Measurements from ENCODE around the gene AKAP6.

Gene AKAP6

GRCh38 chr14:32330351-32331111 is 1.4 kb downstream of the AKAP6 start:
- DNase-seq (ENCODE audit: low read depth): no peak

DNA sequence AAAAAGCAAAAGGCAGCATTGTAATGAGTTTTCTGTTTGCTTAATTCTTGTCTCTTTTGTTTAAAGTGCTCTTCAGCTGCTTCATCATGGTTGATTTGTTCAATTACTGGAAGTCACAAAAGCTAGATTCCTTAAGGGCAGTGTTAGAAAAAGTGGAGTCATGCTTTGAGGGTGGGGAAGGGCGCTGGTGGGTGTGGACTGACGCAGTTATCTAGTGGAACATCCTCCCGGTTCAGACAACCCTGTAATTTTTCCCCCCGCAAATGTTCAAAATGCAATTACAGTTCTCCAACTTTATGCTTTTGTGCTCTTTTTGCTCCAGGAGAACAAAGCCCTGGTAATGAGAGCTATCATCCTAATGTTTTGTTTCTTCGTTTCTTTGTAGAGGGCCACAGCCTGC is 2.1 kb downstream of the AKAP6 start:
- DNase-seq (ENCODE audit: low read depth): no peak

DNA sequence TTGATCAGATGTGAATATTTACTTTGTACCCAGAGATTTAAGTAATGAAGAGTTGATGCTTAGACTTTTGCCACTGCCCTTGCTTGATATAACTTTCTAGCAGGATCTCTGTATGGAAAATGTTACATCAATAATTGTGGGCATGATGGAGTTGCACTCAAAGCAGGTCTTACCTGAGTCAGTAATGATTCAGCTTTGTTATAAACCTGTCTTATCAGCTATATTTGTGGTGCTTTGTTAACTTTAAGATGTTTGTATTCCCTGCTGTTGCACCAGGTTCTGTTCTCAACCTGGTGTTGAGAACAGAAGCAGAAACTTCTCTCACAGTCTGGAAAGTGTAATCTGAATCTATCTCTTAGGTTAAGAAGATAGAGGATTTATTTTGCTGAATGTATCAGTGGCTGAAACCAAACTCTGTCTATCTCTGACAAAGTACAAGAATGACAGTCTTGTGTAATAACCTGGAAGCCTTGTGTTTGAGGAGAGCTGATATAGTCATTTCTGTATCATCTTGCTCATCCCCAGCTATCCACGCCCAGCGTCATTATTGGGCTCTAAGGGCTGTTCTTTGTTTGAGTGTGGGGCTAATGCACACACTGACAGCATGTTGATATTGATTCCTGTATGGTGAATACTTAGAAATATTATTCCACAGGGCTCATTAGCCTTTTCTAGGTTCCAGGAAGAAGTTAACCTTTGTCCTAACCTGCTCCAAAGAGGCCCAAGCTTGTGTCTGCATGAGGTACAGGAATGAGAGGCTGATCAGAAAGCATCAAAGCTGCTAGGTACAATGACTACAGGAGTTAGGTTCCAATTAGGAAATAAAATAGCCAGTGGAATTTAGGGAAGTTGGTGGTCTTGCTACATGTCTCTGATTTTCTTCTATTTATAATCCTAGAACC is 3.6 kb downstream of the AKAP6 start:
- no peak for DNase-seq (ENCODE audit: low read depth)

DNA sequence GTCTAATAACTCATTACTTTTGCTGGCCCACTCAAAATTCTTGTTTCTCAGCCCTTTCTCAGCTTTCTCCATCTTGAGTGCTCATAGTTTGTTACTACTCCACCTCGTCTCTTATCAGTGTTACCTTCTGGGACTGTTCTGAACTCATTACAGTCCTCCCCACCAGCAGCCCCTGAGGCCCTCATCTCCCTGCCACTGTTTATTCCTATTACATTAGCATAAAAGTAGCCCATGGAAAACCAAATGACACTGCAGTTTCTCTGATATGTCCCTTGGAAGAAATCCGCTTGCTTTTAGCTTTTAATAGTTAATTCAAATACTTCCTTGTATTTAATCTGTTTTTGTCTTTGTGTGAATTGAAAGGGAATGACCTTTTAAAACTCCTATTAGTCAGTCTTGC is 7.6 kb downstream of the AKAP6 start:
- no peak for DNase-seq (ENCODE audit: low read depth)

DNA sequence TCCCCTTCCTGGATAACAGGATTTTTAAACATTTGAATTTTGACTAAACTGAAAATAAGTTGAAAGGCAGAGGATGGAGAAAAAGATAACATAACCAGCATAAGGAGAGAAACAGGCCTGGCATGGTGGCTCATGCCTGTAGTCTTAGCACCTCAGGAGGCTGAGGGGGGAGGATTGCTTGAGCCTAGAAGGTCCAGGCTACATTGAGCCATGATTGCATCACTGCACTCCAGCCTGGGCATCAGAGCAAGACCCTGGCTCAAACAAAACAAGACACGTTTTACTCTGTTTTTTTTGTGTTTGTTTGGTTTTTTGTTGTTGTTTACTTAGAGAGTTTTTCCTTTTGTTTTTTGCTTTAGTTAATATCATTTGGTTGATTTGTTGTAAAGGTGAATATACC is 8.7 kb downstream of the AKAP6 start:
- no peak for DNase-seq (ENCODE audit: low read depth)

- DNase-seq (ENCODE audit: low read depth): no peak
Observed at GRCh38 chr14:32339188-32339587, 10.1 kb downstream of the AKAP6 start.

GRCh38 chr14:32341947-32342846 is 13.1 kb downstream of the AKAP6 start:
- DNase-seq (ENCODE audit: low read depth): no peak

DNA sequence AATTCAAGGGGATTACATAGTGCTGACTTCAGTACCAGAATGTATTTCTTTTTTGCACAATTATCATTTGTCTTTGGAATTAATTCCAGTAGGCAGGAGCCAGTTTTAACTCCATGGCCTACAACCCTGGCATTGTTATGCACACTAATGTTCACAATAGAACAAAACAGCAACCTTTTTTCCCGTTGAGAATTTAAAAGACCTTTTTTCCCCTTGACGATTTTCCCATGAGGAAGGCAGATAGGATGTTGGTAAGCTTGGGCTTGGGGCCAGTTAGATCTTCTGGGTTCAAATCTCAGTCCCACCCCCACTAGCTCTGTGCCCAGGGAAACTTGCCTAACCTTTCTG is 13.7 kb downstream of the AKAP6 start:
- DNase-seq (ENCODE audit: low read depth): no peak

DNA sequence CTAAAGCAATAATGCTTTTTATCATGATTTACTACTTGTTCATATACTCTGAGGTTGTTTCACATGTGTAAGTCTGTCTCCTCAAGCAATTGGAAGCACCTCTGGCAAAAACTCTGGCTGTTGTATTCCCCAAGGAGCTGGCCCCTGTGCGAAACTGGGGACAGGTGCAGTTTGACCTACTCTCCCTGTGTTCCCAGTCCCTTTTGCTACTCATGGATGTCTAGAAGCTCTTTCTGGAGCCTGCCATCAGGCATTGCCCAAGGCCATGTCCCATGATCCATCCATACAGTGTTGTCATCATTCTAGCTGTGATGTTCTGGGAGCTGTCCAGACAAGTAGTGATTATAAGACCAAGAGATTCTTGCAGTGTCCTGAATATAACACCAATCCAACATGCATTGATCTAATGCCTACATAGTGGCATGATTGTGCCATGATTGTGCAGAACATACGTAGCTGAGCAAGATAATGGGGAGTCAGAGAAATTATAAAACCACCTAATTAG is 14.9 kb downstream of the AKAP6 start:
- no peak for DNase-seq (ENCODE audit: low read depth)

GRCh38 chr14:32345311-32345791 is 16.3 kb downstream of the AKAP6 start:
- DNase-seq (ENCODE audit: low read depth): no peak

DNA sequence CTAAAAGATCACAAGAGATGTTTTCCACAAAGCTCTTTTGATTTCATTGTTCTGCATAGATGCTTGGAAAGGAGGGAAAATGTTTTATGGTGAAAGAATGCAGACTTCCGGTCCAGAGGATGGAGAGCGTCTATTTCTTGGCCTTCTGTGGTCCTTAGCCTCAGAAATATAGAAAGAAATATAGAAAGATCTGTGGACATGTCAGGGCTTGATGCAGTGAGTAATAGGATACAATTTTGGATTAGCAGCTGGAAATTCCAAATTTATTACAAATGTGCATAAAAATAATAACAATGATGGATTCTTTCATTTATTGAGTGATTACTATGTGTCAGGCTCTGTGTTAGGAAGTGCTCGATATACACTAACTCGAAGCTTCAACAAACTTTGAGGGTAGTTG is 20.2 kb downstream of the AKAP6 start:
- DNase-seq (ENCODE audit: low read depth): no peak

DNA sequence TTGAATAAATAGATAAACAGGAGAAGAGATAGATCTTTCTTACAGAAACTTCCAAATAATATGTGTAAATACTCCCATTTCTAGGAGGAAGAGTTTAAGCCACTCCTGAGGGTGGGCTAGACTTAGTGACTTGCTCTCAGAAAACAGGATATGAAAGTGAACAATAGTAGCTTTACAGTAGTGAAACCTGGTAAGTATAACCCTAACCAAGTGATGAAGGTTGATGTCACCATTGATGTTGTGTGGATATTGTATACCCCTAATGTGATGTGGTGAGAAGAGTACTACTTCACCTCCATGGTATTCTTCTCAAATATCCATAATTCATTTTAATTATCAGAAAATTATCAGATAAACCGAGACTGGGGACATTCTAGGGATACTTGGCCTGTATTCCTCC is 20.9 kb downstream of the AKAP6 start:
- no peak for DNase-seq (ENCODE audit: low read depth)

- DNase-seq (ENCODE audit: low read depth): no peak
Observed at GRCh38 chr14:32352631-32353030, 23.5 kb downstream of the AKAP6 start.

- no peak for DNase-seq (ENCODE audit: low read depth)
Observed at GRCh38 chr14:32354716-32355115, 25.6 kb downstream of the AKAP6 start.

- DNase-seq (ENCODE audit: low read depth): no peak
Observed at GRCh38 chr14:32358781-32359180, 29.7 kb downstream of the AKAP6 start.

DNA sequence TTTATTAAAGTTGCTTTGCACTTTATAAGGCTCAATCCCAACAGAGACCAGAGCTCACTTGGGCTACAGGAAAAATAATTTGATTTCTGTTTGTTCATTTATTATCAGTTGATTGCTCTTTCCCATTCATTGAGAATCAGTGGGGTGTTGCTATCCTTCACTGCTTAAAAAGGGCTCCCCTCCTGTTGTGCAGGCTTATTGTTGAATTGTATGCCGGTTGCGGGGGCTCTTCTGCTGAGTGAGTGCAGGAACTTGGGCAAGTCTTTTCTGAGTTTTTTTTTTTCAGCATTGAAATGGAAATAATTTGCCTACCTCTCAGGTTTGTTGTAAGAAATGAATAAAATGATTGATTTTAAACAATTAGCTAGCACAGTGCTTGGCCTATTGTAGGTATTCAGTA is 32.6 kb downstream of the AKAP6 start:
- DNase-seq (ENCODE audit: low read depth): no peak

GRCh38 chr14:32363761-32364160 is 34.7 kb downstream of the AKAP6 start:
- no peak for DNase-seq (ENCODE audit: low read depth)

DNA sequence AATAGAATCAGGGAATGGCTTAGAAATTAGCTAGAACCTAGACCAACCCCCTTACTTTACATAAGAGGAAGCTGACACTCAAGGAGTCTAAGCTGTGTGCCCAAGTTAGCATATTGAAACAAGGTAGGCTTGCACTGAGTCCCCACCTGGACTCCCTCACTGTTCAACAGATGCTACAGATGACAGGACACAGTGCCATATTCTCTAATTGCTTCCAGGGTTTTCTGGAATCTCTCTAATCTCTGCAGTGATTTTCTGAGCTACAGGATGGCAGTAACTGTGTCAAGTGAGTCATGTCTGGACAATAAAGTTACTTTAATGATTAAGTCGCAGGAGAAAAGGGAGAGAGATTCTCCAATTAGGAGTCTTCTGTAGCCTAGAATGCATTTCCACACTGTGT is 35.8 kb downstream of the AKAP6 start:
- DNase-seq (ENCODE audit: low read depth): no peak

DNA sequence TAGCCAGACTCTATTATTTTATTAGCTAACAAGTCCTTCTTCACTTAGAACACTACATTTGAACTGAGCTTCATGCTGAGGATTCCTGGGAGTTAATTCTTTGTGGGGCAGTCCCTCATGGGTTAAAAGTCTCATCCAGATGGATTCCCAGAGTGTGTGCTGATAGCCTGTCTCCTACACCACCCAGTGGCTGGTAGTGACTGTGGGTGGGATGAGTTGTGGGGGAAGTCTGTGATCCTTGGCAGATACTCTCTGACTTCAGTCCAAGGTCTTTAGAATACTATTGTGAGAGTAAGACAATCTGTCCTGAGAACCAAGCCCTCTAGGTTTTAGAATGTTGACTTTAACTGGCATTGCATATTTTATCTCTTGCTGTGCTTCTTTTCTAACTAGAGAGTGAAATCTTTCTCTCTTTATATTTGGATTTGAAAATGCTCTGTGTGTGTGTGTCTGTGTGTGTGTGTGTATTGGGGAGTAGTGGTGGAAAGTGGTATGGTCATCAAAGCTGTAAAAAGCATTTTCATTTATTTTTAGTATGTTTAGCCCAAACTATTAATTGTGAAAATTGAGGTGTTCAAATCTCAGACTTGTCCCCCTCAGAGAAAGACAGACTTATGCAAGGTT is 37.3 kb downstream of the AKAP6 start:
- no peak for DNase-seq (ENCODE audit: low read depth)

GRCh38 chr14:32366986-32367385 is 37.9 kb downstream of the AKAP6 start:
- no peak for DNase-seq (ENCODE audit: low read depth)

- no peak for DNase-seq (ENCODE audit: low read depth)
Observed at GRCh38 chr14:32367516-32367915, 38.4 kb downstream of the AKAP6 start.

GRCh38 chr14:32368107-32368506 is 39.0 kb downstream of the AKAP6 start:
- no peak for DNase-seq (ENCODE audit: low read depth)

Data from stimulated activated CD8-positive, alpha-beta memory T cell treated with anti-CD3 and anti-CD28 coated beads, Interleukin-12 subunit alpha, Interleukin-12 subunit beta, amount 100 ng/mL, for 1 hour (primary cell).